ENCODE data around the gene ATOX1. TPM values are rescaled to one million over a fixed set of nuclear protein-coding genes. Genes with fewer than 3 reads are reported as not detected.
A peak's percentile ranks its signal among the peaks of the same experiment; 100 is the strongest.

The ATOX1 gene
- total and polyA plus RNA-seq, 3 donors from 2014 or later = 115 to 145 (median 135) TPM

DNA sequence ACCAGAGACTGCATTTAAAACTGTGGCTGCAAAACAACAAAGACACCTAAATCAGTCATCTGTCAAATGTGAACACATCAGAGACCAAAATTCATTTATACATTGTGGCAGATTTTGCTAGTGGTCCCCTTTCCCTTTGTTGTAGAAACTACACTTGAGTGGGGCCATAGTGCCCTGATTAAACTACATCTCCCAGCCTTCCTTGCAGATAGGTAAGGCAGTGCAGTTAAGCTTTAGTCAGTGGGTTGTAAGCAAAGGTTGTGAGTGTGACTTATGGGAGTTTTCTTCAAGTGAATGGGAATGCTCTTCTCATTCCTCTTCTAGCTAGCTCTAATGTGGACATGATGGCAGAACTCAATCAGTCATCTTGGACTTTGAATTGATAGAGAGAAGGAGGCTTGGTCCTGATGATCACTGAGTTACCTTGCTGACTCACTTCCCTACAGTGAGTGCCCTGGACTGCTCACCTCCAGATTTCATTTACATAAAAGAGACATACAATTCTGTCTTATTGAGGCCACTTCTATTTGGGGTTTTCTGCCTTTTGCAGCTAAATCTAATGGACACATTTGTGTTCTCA is 36.5 kb downstream of the ATOX1 start:
- Histone ChIP-seq H3K9me3 (no peaks in the 10 kb centered on the region), H3K36me3 (ENCODE audit: low read depth, missing control alignments) (no peaks in the 10 kb centered on the region), H3K27me3 (no peaks in the 10 kb centered on the region), H3K4me1 (peaks cover 41% of the 10 kb centered on the region), H3K27ac (no peak overlapping the region), H3K4me3 (no peak overlapping the region)
- no peak for TF ChIP-seq POLR2A (IDR thresholded peaks at IDR 0.05)
- TF ChIP-seq, protein P1, sequence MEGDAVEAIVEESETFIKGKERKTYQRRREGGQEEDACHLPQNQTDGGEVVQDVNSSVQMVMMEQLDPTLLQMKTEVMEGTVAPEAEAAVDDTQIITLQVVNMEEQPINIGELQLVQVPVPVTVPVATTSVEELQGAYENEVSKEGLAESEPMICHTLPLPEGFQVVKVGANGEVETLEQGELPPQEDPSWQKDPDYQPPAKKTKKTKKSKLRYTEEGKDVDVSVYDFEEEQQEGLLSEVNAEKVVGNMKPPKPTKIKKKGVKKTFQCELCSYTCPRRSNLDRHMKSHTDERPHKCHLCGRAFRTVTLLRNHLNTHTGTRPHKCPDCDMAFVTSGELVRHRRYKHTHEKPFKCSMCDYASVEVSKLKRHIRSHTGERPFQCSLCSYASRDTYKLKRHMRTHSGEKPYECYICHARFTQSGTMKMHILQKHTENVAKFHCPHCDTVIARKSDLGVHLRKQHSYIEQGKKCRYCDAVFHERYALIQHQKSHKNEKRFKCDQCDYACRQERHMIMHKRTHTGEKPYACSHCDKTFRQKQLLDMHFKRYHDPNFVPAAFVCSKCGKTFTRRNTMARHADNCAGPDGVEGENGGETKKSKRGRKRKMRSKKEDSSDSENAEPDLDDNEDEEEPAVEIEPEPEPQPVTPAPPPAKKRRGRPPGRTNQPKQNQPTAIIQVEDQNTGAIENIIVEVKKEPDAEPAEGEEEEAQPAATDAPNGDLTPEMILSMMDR (IDR thresholded peaks at IDR 0.05) = no peak
- DNase-seq = no peak
- intact Hi-C loops (cut with DNase I; ENCODE audit: low total_unique reads) = no loop called here

DNA sequence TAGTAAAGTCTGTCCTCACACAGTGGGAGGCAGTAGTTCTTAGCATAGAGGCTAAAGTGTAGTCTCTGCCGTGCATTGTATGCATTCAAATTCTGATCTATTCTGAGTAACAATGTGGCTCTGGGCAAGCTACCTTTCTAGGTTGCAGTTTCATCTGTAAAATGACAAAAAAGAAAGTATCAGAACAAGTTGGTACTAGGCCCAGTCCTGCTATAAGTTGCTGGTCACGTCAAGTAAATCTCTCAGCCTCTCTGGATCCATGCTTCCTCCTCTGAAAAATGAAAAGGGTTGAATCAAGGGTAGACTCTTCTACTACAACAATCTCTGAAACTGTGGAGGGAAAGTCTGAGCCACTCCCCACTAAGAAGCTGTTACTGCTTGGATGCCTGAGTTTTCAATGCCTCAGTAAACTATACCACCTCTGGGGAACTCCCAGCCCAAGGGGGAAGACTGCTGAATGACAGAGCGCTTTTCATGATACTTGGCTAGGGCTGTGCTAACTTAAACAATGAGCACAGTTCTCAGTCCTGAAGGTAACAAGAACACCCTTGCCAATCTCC is 37.3 kb downstream of the ATOX1 start:
- H3K27me3 ChIP-seq = no peaks in the 10 kb centered on the region

DNA sequence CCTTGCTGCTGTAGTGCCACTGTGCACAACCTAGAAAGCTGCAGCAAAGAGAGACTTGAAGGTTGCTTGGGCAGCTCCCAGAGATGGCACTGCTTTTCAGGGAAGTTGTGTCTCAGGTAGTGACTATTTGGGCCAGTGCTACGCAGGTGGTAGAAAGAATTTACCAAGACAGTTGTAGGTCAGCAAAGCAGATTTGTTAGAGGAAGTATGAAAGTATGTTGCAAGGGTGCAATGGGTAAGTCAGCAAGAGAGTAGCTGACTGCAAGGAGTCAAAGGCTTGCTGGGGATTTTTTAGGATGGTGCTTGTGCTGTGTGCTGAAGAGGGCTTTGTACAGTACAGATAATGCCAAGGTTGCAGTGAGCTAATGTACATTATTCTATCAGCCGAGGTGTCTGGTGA is 38.2 kb downstream of the ATOX1 start:
- H3K27me3 ChIP-seq = no peaks in the 10 kb centered on the region
- peaks cover 41% of the 10 kb centered on the region for H3K4me1 ChIP-seq
- 75 to 81% methylated on average over 2 of the region's 2 CpGs for WGBS, 2 donors
- H3K27ac ChIP-seq = peak overlapping the region; percentile 28 to 64
- H3K36me3 ChIP-seq (ENCODE audit: low read depth, missing control alignments) = no peaks in the 10 kb centered on the region
- no peak for DNase-seq
- TF ChIP-seq, protein P1 (IDR thresholded peaks at IDR 0.05) = no peak
- TF ChIP-seq POLR2A (IDR thresholded peaks at IDR 0.05) = no peak
- no peak overlapping the region for H3K4me3 ChIP-seq
- intact Hi-C loops (cut with DNase I; ENCODE audit: low total_unique reads) = no loop called here
- no peaks in the 10 kb centered on the region for H3K9me3 ChIP-seq

More for the DNA sequence above, 37.3 kb downstream of the ATOX1 start:
- H3K4me3 ChIP-seq = no peak overlapping the region
- TF ChIP-seq, protein P1 (IDR thresholded peaks at IDR 0.05) = no peak
- no peak for TF ChIP-seq POLR2A (IDR thresholded peaks at IDR 0.05)
- peaks cover 41% of the 10 kb centered on the region for H3K4me1 ChIP-seq
- H3K27ac ChIP-seq = no peak overlapping the region
- no peaks in the 10 kb centered on the region for H3K36me3 ChIP-seq (ENCODE audit: low read depth, missing control alignments)
- H3K9me3 ChIP-seq = no peaks in the 10 kb centered on the region
- 71 to 76% methylated on average over 3 of the region's 3 CpGs for WGBS, 2 donors
- intact Hi-C loops (cut with DNase I; ENCODE audit: low total_unique reads) = no loop called here
- DNase-seq = no peak

DNA sequence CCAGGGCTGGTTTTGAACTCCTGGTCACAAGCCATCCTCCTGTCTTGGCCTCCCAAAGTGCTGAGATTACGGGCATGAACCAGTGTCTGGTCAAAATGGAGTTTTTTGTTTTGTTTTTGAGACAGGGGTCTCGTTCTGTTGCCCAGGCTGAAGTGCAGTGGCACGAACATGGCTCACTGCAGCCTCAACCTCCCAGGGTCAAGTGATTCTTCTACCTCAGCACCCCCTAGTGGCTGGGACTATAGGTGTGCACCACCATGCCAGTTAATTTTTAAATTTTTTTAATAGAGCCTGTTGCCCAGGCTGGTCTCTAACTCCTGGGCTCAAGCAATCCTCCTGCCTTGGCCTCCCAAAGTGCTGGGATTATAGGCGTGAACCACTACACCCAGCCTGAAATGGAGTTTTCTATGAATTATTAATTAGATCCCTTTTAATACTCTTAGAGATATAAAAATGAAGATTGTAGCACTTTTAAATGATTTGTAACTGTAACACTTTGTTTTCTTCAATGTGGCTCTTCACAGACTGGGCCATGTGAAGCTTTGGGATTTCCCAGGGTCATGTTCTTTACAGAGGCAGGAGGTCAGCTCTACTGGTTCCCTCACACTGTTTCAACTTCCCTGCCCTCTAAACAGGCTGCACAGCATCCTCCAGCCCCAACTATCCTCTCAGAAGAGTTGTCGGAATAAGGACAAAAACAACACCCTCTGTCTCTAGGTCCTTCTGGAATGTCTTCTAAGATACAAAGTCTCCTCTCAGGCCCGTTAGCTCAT is 39.0 kb downstream of the ATOX1 start:
- DNase-seq = peak; percentile 69
- H3K27ac ChIP-seq = peak overlapping the region; percentile 28 to 64
- intact Hi-C loops (cut with DNase I; ENCODE audit: low total_unique reads) = no loop called here
- H3K4me1 ChIP-seq = peaks cover 41% of the 10 kb centered on the region
- H3K36me3 ChIP-seq (ENCODE audit: low read depth, missing control alignments) = no peaks in the 10 kb centered on the region
- no peaks in the 10 kb centered on the region for H3K27me3 ChIP-seq
- WGBS, 2 donors = 64 to 65% methylated on average over 6 of the region's 6 CpGs
- H3K9me3 ChIP-seq = no peaks in the 10 kb centered on the region
- no peak overlapping the region for H3K4me3 ChIP-seq
- TF ChIP-seq POLR2A (IDR thresholded peaks at IDR 0.05) = no peak
- TF ChIP-seq, protein P1 (IDR thresholded peaks at IDR 0.05) = peak; percentile 55 to 62 (median 60)
